ENCODE results near the gene SORBS2. TPM values are rescaled to one million over a fixed set of nuclear protein-coding genes. Genes with fewer than 3 reads are reported as not detected.

The SORBS2 gene
- polyA plus RNA-seq, 2 of the 4 experiments (the other 2 are of a cell fraction), result 0.23 to 0.90 TPM

GRCh38 chr4:185800266-185800945, 11.6 kb downstream of the SORBS2 start:
- no peak overlapping the region for H3K4me3 ChIP-seq
- H3K9me3 ChIP-seq, result no peaks in the 10 kb centered on the region
- ATAC-seq (no peak), FAIRE-seq (no peak), DNase-seq (ENCODE audit: low read depth in 1 of 2, low spot score in 1 of 2) (no peak)
- H3K27ac ChIP-seq, result no peak overlapping the region
- WGBS (ENCODE audit: missing lambda C conversion rate), result 78% methylated on average over 7 of the region's 7 CpGs
- H3K4me1 ChIP-seq, result no peaks in the 10 kb centered on the region
- ChIA-PET POLR2A (no interaction called here), CTCF (no interaction called here)
- H3K4me2 ChIP-seq, result no peak overlapping the region
- TF ChIP-seq CBX2 (IDR thresholded peaks at IDR 0.05; ENCODE audit: borderline replicate concordance, low read depth), result no peak
- TF ChIP-seq RARB (CRISPR knock-in tag; IDR thresholded peaks at IDR 0.05), result no peak
- TF ChIP-seq, protein P1, sequence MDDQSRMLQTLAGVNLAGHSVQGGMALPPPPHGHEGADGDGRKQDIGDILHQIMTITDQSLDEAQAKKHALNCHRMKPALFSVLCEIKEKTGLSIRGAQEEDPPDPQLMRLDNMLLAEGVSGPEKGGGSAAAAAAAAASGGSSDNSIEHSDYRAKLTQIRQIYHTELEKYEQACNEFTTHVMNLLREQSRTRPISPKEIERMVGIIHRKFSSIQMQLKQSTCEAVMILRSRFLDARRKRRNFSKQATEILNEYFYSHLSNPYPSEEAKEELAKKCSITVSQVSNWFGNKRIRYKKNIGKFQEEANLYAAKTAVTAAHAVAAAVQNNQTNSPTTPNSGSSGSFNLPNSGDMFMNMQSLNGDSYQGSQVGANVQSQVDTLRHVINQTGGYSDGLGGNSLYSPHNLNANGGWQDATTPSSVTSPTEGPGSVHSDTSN (IDR thresholded peaks at IDR 0.05), result no peak
- no peak for TF ChIP-seq HOXA7 (CRISPR knock-in tag; IDR thresholded peaks at IDR 0.05)

DNA sequence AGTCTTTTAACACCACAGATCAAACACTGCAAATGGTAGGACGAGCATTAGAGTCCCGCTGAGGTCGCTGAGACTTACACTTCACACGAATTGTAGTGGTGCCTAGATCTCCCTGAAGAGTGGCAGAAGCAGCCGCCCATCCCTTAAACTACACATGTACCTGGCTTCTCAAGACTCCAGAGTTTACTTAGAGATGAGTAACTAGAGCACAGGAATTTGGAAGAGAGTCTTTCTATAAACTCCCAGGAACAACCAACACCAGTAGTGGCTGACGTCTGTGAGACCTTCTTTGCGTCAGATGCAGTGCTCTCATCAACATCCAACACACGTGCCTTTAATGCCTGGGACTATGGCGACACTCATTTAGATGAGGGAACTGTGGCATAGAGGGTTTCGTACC, 12.6 kb downstream of the SORBS2 start:
- FAIRE-seq, result no peak

More for the DNA sequence above, 12.6 kb downstream of the SORBS2 start:
- no peak overlapping the region for H3K4me3 ChIP-seq
- ATAC-seq (no peak), DNase-seq (ENCODE audit: low read depth in 1 of 2, low spot score in 1 of 2) (no peak)
- ChIA-PET POLR2A (no interaction called here), CTCF (no interaction called here)
- H3K4me2 ChIP-seq, result no peak overlapping the region
- TF ChIP-seq MAFK (IDR thresholded peaks at IDR 0.05; ENCODE audit: partially characterized antibody) (no peak), SREBF2 (IDR thresholded peaks at IDR 0.05) (no peak), GATA3 (IDR thresholded peaks at IDR 0.05; ENCODE audit: borderline replicate concordance) (no peak), CBX8 (IDR thresholded peaks at IDR 0.05) (no peak), HOXB5 (CRISPR knock-in tag; IDR thresholded peaks at IDR 0.05) (no peak), CEBPB (IDR thresholded peaks at IDR 0.05) (no peak), BCL3 (IDR thresholded peaks at IDR 0.05) (no peak), ZNF302 (CRISPR knock-in tag; IDR thresholded peaks at IDR 0.05) (no peak), HOXB13 (CRISPR knock-in tag; IDR thresholded peaks at IDR 0.05; ENCODE audit: low read depth) (no peak), NR3C1 (IDR thresholded peaks at IDR 0.05) (no peak), ZC3H11A (IDR thresholded peaks at IDR 0.05) (no peak), CTCF (IDR thresholded peaks at IDR 0.05) (no peak), USF2 (IDR thresholded peaks at IDR 0.05) (no peak)
- TF ChIP-seq, protein P2, sequence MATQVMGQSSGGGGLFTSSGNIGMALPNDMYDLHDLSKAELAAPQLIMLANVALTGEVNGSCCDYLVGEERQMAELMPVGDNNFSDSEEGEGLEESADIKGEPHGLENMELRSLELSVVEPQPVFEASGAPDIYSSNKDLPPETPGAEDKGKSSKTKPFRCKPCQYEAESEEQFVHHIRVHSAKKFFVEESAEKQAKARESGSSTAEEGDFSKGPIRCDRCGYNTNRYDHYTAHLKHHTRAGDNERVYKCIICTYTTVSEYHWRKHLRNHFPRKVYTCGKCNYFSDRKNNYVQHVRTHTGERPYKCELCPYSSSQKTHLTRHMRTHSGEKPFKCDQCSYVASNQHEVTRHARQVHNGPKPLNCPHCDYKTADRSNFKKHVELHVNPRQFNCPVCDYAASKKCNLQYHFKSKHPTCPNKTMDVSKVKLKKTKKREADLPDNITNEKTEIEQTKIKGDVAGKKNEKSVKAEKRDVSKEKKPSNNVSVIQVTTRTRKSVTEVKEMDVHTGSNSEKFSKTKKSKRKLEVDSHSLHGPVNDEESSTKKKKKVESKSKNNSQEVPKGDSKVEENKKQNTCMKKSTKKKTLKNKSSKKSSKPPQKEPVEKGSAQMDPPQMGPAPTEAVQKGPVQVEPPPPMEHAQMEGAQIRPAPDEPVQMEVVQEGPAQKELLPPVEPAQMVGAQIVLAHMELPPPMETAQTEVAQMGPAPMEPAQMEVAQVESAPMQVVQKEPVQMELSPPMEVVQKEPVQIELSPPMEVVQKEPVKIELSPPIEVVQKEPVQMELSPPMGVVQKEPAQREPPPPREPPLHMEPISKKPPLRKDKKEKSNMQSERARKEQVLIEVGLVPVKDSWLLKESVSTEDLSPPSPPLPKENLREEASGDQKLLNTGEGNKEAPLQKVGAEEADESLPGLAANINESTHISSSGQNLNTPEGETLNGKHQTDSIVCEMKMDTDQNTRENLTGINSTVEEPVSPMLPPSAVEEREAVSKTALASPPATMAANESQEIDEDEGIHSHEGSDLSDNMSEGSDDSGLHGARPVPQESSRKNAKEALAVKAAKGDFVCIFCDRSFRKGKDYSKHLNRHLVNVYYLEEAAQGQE (IDR thresholded peaks at IDR 0.05), result no peak
- TF ChIP-seq, protein P3, sequence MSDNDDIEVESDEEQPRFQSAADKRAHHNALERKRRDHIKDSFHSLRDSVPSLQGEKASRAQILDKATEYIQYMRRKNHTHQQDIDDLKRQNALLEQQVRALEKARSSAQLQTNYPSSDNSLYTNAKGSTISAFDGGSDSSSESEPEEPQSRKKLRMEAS (IDR thresholded peaks at IDR 0.05), result no peak
- TF ChIP-seq, protein P1 (IDR thresholded peaks at IDR 0.05), result no peak
- WGBS (ENCODE audit: missing lambda C conversion rate), result 78% methylated on average over 9 of the region's 10 CpGs
- H3K9me3 ChIP-seq, result no peaks in the 10 kb centered on the region
- H3K4me1 ChIP-seq, result peaks cover 6% of the 10 kb centered on the region; the same call in 2 of the 3 replicates
- no peak overlapping the region for H3K27ac ChIP-seq
